B cell (primary cell): Measurements from ENCODE around the gene CNGB1. TPM values are rescaled to one million over a fixed set of nuclear protein-coding genes. Genes with fewer than 3 reads are reported as not detected.
"Not testable (repeated sequence)": the region's sequence is repeated elsewhere in the genome, so short reads cannot be mapped to it uniquely, and the experiment has no call there.

Source experiments
- ATAC-seq: fragments of 200-7000 bp; cut with Tn5 transposase; one replicate; pipeline ENCODE4 v1.10.0; 2021; ENCODE audit warnings: low read depth, mild to moderate bottlenecking, moderate number of reproducible peaks, moderate library complexity
- CTCF ChIA-PET: fragments of 350-600 bp; sonication (Branson Sonifier 250); formaldehyde crosslinking; loops from one replicate; lab custom pipeline; 2021; ENCODE audit warnings: antibody characterized with exemption, inconsistent platforms; lab: Charles Lee
- POLR2A ChIA-PET: fragments of 350-600 bp; sonication (Branson Sonifier 250); formaldehyde crosslinking; loops from one replicate; lab custom pipeline; 2021; ENCODE audit warnings: antibody characterized with exemption; lab: Charles Lee
- DNase-seq: peaks from one replicate; pipeline ENCODE4 v3.0.0; 2013
- H2AFZ ChIP-seq: 2 replicates; pipeline ENCODE4 v1.6.1; 2012; ENCODE audit warnings: mild to moderate bottlenecking, low read depth, low read length; ENCODE audit not compliant: insufficient read depth, poor library complexity, severe bottlenecking
- H3K27ac ChIP-seq, 2 donors: 1 replicate in 1 of 2; 2 replicates in 1 of 2; pipeline ENCODE4 v1.5.1; 2012 to 2013; ENCODE audit warnings: low read length in 2 of 2, mild to moderate bottlenecking in 2 of 2, moderate library complexity in 1 of 2
- H3K27me3 ChIP-seq, 4 experiments: fragments of 200-600 bp in 1 of 4; sonication (generic) in 1 of 4; replicated peaks in 1 of 4; 1 replicate in 2 of 4; 2 replicates in 2 of 4; pipeline versions ENCODE4 v1.6.1 to v1.7.0; 2013 to 2016; ENCODE audit warnings: low read length in 3 of 4, mild to moderate bottlenecking in 2 of 4, mixed read lengths in 1 of 4, moderate library complexity in 1 of 4; ENCODE audit not compliant: insufficient read depth in 4 of 4, control insufficient read depth in 3 of 4; ENCODE audit errors: control extremely low read depth in 1 of 4
- H3K36me3 ChIP-seq, 2 experiments: replicated peaks in 1 of 2; 1 replicate in 1 of 2; 2 replicates in 1 of 2; pipeline versions ENCODE4 v1.6.1 to v1.7.1; 2013; ENCODE audit warnings: low read length in 1 of 2; ENCODE audit not compliant: insufficient read depth in 2 of 2, control insufficient read depth in 1 of 2; ENCODE audit errors: control extremely low read depth in 1 of 2, extremely low read depth in 1 of 2
- H3K4me1 ChIP-seq, 2 donors: fragments of 200-600 bp in 1 of 2; sonication (generic) in 1 of 2; 1 replicate in 1 of 2; 2 replicates in 1 of 2; pipeline versions ENCODE4 v1.5.1 to v1.6.1; 2013 to 2017; ENCODE audit warnings: low read length in 2 of 2; ENCODE audit not compliant: control insufficient read depth in 2 of 2, insufficient read depth in 2 of 2
- H3K4me2 ChIP-seq: replicated peaks from 2 replicates; pipeline ENCODE3; 2012; ENCODE audit warnings: mild to moderate bottlenecking, low read depth, low read length; ENCODE audit not compliant: poor library complexity, severe bottlenecking
- H3K4me3 ChIP-seq, 5 experiments: fragments of 200-600 bp in 1 of 5; sonication (generic) in 1 of 5; 1 replicate in 3 of 5; 2 replicates in 2 of 5; pipeline versions ENCODE4 v1.5.1 to v1.7.0; 2011 to 2016; ENCODE audit warnings: low read length in 4 of 5, mild to moderate bottlenecking in 4 of 5, low read depth in 2 of 5, control low read depth in 1 of 5, moderate library complexity in 1 of 5; ENCODE audit not compliant: insufficient read depth in 1 of 5; ENCODE audit errors: control extremely low read depth in 1 of 5, extremely low read depth in 1 of 5
- H3K79me2 ChIP-seq: fragments of 200-600 bp; sonication (generic); one replicate; pipeline ENCODE4 v1.6.0; 2016; ENCODE audit warnings: low read length; ENCODE audit not compliant: control insufficient read depth, insufficient read depth
- H3K9ac ChIP-seq: fragments of 200-600 bp; sonication (generic); 2 replicates; pipeline ENCODE4 v1.6.1; 2017; ENCODE audit warnings: mild to moderate bottlenecking, low read length, moderate library complexity
- H3K9me3 ChIP-seq, 3 donors: one replicate each; pipeline versions ENCODE4 v1.6.1 to v1.7.1; 2013; ENCODE audit warnings: low read length in 2 of 3; ENCODE audit not compliant: control insufficient read depth in 2 of 3, insufficient read depth in 1 of 3; ENCODE audit errors: control extremely low read depth in 1 of 3
- H4K20me1 ChIP-seq: 2 replicates; pipeline ENCODE4 v1.6.0; 2012; ENCODE audit warnings: mild to moderate bottlenecking, low read length; ENCODE audit not compliant: insufficient read depth, control insufficient read depth, poor library complexity, severe bottlenecking
- H3K27ac Mint-ChIP-seq: one replicate; pipeline ENCODE4 v1.8.0; 2021; ENCODE audit warnings: mixed read lengths
- H3K27me3 Mint-ChIP-seq: one replicate; pipeline ENCODE4 v1.8.0; 2021; ENCODE audit warnings: mixed read lengths
- H3K4me1 Mint-ChIP-seq: one replicate; pipeline ENCODE4 v1.8.0; 2021; ENCODE audit warnings: mixed read lengths
- H3K4me3 Mint-ChIP-seq: one replicate; pipeline ENCODE4 v1.8.0; 2021; ENCODE audit warnings: mixed read lengths
- H3K9me3 Mint-ChIP-seq: one replicate; pipeline ENCODE4 v1.8.0; 2022; ENCODE audit warnings: mixed read lengths; ENCODE audit not compliant: insufficient read depth
- EZH2 ChIP-seq: IDR thresholded peaks from 2 replicates; pipeline ENCODE4 v1.6.1; 2012; ENCODE audit warnings: borderline replicate concordance, low read depth, mild to moderate bottlenecking, moderate library complexity, low read length; ENCODE audit not compliant: insufficient read depth, poor library complexity, severe bottlenecking
- WGBS: methylation state at CpG from one replicate; pipeline ENCODE4 v1.1.5; 2013; ENCODE audit warnings: missing lambda C conversion rate; ENCODE audit not compliant: insufficient coverage; 5-methylcytosine and 5-hydroxymethylcytosine counted together
- intact Hi-C: fragments of 100-400 bp; cut with micrococcal nuclease; formaldehyde crosslinking; loops from one replicate; pipeline ENCODE4 v1.10.0; 2022
- polyA plus RNA-seq: library from polyadenylated mRNA; depleted of rRNA; stranded (reverse); fragments of >200 nt; gene quantifications from 2 replicates; pipeline ENCODE4 v1.2.3, GENCODE V29; 2012
- total RNA-seq, 2 donors: library from RNA; stranded (reverse); fragments of 120-200 nt in 1 of 2; gene quantifications; 1 replicate in 1 of 2; 2 replicates in 1 of 2; pipeline versions ENCODE4 v1.2.3 to v1.2.4, GENCODE V29; 2013 to 2022
- TF ChIP-seq, protein P1 (sequence below): fragments of 200-600 bp; IDR thresholded peaks from one replicate; pipeline ENCODE4 v1.8.0; 2022; ENCODE audit warnings: antibody characterized with exemption, mild to moderate bottlenecking

The CNGB1 gene
- total and polyA plus RNA-seq, 2 donors (not counting 1 experiment from before 2014, with no cell fraction given) = not detected

DNA sequence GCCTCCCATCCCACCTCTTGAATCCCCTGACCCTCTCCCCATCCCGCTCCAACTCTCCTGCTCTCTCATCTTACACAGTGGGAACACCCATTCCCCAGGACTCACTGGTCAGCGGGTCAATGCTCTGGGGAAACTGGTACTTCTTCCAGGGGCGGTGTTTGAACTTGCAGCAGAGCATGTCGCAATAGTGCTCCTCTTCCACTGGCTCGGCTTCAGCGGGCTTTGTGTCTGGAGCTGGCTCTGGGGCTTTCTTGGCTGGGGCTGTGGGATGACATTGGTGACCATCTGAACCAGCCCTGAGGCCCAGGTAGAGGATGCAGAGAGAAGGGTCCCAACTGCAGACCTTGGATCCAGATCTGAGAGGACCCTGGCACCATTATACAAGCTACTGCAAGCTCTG is 51.9 kb downstream of the CNGB1 start:
- Mint-ChIP-seq H3K4me1 (peaks cover 1% of the 10 kb centered on the region), H3K9me3 (peaks cover 6% of the 10 kb centered on the region), H3K27ac (no peak overlapping the region), H3K4me3 (no peak overlapping the region), H3K27me3 (peaks cover 18% of the 10 kb centered on the region)
- no peak for DNase-seq
- H3K4me1 ChIP-seq = no peaks in the 10 kb centered on the region
- no peak overlapping the region for H3K4me3 ChIP-seq
- peaks cover 0 to 16% (median 0%) of the 10 kb centered on the region in 4 experiments for H3K27me3 ChIP-seq
- no peaks in the 10 kb centered on the region for H4K20me1 ChIP-seq
- H3K9ac ChIP-seq = no peak overlapping the region
- no peak overlapping the region for H2AFZ ChIP-seq
- H3K9me3 ChIP-seq = peaks cover 0 to 12% (median 0%) of the 10 kb centered on the region in 3 donors
- no peak overlapping the region for H3K27ac ChIP-seq
- no peaks in the 10 kb centered on the region for H3K36me3 ChIP-seq
- 99% methylated on average over 6 of the region's 6 CpGs for WGBS
- intact Hi-C loops = no loop called here
- H3K79me2 ChIP-seq = no peaks in the 10 kb centered on the region
- no peak for TF ChIP-seq EZH2
- TF ChIP-seq, protein P1, sequence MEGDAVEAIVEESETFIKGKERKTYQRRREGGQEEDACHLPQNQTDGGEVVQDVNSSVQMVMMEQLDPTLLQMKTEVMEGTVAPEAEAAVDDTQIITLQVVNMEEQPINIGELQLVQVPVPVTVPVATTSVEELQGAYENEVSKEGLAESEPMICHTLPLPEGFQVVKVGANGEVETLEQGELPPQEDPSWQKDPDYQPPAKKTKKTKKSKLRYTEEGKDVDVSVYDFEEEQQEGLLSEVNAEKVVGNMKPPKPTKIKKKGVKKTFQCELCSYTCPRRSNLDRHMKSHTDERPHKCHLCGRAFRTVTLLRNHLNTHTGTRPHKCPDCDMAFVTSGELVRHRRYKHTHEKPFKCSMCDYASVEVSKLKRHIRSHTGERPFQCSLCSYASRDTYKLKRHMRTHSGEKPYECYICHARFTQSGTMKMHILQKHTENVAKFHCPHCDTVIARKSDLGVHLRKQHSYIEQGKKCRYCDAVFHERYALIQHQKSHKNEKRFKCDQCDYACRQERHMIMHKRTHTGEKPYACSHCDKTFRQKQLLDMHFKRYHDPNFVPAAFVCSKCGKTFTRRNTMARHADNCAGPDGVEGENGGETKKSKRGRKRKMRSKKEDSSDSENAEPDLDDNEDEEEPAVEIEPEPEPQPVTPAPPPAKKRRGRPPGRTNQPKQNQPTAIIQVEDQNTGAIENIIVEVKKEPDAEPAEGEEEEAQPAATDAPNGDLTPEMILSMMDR = no peak
- no peak for ATAC-seq
- no peak overlapping the region for H3K4me2 ChIP-seq
- ChIA-PET CTCF (interaction anchor here (1.2 kb wide), 1 partner anchor 19 kb away, joined by 3 read pairs; no protein-coding TSS in a partner anchor), POLR2A (no interaction called here)

DNA sequence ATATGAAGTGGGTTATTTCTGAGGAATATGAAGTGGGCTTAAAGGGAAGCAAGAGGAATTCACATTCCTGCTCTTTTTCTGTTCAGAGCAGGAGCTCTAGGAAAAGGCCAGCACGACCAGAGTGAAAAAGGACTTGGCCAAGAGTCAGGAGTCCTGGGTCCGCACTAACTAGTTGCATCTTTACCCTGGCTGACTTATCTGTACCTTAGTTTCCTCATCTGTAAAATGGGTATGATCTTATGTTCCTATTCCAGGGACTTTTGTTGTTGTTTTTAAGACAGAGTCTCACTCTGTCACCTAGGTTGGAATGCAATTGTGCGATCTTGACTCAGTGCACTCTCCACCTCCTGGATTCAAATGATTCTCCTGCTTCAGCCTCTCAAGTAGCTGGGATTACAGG is 52.5 kb downstream of the CNGB1 start:
- Mint-ChIP-seq H3K27me3 (peaks cover 14% of the 10 kb centered on the region), H3K4me3 (no peak overlapping the region), H3K27ac (no peak overlapping the region), H3K9me3 (peaks cover 6% of the 10 kb centered on the region), H3K4me1 (peaks cover 1% of the 10 kb centered on the region)
- H3K79me2 ChIP-seq = no peaks in the 10 kb centered on the region
- H2AFZ ChIP-seq = no peak overlapping the region
- H3K4me2 ChIP-seq = no peak overlapping the region
- 75% methylated on average over 1 of the region's 3 CpGs for WGBS
- H3K27ac ChIP-seq = no peak overlapping the region
- no peak for ATAC-seq
- no peaks in the 10 kb centered on the region for H3K4me1 ChIP-seq
- DNase-seq = no peak
- intact Hi-C loops = no loop called here
- ChIA-PET CTCF (no interaction called here), POLR2A (no interaction called here)
- no peak overlapping the region for H3K9ac ChIP-seq
- no peaks in the 10 kb centered on the region for H3K36me3 ChIP-seq
- H3K4me3 ChIP-seq = no peak overlapping the region
- TF ChIP-seq, protein P1 = no peak
- no peak for TF ChIP-seq EZH2
- no peaks in the 10 kb centered on the region for H4K20me1 ChIP-seq
- H3K27me3 ChIP-seq = peaks cover 0 to 15% (median 0%) of the 10 kb centered on the region in 4 experiments
- H3K9me3 ChIP-seq = peaks cover 0 to 12% (median 0%) of the 10 kb centered on the region in 3 donors

DNA sequence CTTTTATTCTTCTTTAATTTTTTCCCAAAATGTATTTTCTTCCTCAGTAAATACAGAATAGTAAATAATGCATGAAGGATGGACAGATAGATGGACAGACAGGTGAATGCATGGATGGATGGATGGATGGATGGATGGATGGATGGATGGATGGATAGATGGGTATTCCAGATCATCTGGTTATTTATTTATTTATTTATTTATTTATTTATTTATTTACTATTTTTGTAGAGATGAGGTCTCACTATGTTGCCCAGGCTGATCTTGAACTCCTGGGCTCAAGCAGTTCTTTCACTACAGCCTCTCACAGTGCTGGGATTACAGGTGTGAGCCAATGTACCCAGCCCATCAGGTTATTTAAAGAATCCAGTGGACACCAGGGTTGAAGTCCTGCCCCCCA is 53.0 kb downstream of the CNGB1 start:
- H4K20me1 ChIP-seq, H3K36me3 ChIP-seq, H3K4me1 Mint-ChIP-seq, H3K4me1 ChIP-seq, H3K79me2 ChIP-seq, H3K4me3 Mint-ChIP-seq, CTCF ChIA-PET, H3K9me3 Mint-ChIP-seq, H3K9ac ChIP-seq, H3K4me3 ChIP-seq, H3K27ac ChIP-seq, POLR2A ChIA-PET, H3K4me2 ChIP-seq, H3K27ac Mint-ChIP-seq, H2AFZ ChIP-seq, ATAC-seq, intact Hi-C loops, DNase-seq: not testable (repeated sequence)
- Histone ChIP-seq H3K27me3 (peaks cover 0 to 12% (median 0%) of the 10 kb centered on the region in 4 experiments), H3K9me3 (peaks cover 0 to 12% (median 0%) of the 10 kb centered on the region in 3 donors)
- peaks cover 11% of the 10 kb centered on the region for H3K27me3 Mint-ChIP-seq
